NCI-H146 treated with DMSO at 0.1 percent for 48 hours (cell line): ENCODE results near the gene ERAP2.
"Not testable (repeated sequence)": the region's sequence is repeated elsewhere in the genome, so short reads cannot be mapped to it uniquely, and the experiment has no call there.

Experiments
- DNase-seq: peaks from one replicate; lab custom pipeline; 2025; ENCODE audit not compliant: unreplicated experiment; lab: John Stamatoyannopoulos, UW

Gene ERAP2

DNA sequence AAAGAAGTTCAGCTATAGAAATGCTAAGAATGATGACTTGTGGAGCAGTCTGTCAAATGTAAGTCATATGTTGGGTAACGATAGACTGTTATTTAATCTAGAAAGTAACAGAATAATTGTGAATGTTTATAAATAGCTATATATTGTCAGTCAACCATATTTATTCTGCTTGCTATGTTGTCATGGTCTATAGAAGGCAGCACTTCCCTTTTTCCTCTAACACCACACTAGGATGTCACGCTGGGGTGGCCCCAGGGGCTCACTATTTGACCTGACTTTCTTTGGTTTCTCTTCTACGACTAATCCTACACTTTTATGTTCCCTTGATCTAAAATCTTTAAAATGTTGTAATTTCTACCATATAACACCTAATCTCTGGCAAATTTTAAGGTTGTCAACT, 20.5 kb downstream of the ERAP2 start:
- no peak for DNase-seq

DNA sequence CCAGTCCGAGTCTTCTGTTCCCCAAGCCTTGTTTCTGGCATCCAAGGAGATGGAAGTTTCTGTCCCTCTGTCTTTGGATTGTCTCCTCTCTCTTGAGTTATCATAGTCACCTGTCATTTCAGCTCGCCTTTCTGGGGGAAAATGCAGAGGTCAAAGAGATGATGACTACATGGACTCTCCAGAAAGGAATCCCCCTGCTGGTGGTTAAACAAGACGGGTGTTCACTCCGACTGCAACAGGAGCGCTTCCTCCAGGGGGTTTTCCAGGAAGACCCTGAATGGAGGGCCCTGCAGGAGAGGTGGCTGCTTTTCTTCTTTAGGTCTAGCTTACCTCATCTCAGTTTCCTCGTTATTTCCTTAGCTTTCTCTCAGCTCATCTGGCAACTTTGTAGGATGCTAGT, 25.1 kb downstream of the ERAP2 start:
- no peak for DNase-seq

DNA sequence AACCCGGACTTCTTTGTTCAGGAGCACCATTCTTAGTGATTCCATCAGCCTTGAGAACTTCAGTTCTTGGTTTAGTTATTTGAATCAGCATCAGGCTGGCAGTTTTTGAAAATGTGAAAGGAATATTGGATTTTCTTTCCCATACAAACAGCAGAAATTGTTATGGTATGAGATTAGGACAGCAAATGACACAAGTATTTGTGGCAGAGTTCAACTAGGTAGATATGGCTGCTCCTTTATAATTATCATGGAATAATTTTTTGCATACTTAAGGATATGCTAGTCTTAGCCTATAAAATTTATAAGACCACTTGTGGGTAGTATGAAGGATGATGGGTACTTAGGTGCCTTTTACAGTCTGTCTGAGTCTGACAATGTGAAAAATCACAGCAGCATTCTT, 25.5 kb downstream of the ERAP2 start:
- no peak for DNase-seq

DNA sequence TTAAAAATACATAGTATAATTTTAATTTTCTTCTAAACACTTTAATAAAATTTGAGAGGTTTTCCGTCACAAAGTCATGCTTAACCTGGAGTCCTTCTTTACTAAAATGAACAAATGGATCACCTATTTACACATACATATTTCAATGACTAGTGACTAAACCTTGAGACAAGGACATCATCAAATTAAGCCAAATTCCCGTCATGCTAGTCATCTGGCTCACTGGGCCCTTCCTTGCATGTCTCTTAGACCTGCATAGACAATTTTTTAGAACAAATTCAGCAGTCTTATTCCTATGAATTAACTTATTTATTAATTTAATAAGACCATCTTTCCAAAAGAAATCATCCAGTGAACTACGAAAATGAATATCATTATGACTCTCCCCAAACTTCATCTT, 26.6 kb downstream of the ERAP2 start:
- no peak for DNase-seq

DNA sequence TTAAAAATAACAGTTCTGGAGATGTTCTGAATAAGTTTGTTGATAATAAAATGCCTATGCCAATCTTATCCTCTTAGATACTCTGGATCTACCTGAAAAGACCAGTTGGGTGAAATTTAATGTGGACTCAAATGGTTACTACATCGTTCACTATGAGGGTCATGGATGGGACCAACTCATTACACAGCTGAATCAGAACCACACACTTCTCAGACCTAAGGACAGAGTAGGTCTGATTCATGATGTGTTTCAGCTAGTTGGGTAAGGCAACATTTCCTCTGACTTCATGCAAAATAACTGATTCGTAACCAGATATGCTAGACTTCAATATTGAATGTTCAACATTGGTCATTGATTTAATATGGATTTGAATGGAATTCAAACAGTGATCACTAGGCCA, 27.0 kb downstream of the ERAP2 start:
- no peak for DNase-seq

DNA sequence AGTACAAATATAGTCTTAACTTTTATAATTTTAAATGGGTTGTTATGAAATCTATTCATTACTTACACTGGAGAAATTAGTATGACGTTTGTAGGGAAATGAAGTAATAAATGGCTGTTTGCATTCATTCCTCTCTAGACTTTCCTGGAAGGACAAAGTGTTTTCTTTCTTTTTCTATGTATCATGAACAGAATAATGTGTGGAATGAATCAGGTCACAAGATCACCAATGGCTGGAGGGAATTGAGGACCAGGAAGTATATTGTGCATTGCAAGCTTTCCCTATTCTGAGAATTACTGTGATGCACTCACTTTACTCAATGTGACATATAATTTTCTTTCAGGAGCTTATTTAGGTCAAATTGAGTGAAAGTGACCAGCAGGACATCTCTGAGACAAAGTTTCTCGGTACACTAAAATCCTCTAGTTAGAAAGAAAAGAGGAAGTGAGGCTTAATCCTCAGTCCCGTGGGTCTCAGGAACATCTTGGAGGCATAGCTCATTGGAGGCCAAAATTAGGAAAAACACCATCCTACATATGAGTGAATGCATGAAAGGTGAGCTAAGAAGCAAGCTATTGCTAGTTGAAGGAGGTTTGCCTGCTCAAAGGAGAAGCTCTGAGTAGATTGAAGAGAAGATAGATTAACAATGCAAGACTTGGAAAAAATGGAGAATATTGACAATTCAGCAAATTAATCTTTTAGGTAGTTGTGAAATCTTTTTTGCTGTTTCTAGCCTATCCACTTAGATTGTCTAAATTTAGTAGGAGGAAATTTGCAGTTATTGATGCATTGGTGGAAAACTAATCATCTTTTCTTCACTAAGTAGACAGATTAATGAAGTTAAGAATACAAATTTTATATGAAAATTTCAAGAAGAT, 28.0 kb downstream of the ERAP2 start:
- DNase-seq = no peak

DNA sequence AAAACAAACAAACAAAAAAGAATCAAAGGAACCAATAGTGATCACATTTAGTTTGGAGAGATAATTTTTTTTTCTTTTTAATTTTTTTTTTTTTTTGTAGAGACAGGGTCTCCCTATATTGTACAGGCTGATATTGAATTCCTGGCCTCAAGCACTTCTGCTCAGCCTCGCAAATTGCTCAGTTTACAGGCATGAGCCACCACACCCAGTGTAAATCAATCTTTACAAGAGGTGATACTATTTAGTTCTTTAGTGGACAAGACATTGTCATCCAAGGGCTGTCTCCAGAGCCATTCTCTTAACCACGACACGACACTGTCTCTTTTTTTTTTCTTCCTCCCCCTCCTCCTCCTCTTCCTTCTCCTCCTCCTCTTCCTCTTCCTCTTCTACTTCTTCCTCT, 29.6 kb downstream of the ERAP2 start:
- DNase-seq = no peak

DNA sequence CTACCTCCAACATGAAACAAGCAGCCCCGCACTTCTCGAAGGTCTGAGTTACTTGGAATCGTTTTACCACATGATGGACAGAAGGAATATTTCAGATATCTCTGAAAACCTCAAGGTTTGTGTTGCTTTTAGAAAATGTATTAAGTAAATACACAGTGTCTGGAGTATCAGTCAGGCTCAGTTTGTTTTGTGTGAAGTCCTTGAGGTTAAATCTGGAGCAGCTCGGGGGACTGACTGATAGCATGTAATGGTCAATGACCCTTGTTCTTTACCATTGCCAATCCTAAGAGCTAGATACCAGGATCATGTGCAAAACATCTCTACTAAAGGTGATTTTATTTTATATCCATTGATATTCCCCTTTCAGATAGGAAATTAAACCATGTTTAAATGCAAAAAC, 32.7 kb downstream of the ERAP2 start:
- no peak for DNase-seq

DNA sequence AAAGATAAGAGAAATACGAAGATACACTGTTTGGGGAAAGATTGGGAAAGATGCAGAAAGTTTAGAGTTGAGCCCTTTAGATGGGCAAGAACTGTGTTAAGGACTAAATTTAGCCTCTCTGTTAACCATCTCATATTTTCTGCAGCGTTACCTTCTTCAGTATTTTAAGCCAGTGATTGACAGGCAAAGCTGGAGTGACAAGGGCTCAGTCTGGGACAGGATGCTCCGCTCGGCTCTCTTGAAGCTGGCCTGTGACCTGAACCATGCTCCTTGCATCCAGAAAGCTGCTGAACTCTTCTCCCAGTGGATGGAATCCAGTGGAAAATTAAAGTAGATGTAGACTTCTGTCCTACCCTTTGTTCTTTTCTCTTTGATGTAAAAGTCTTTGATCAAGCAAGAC, 33.1 kb downstream of the ERAP2 start:
- DNase-seq = no peak

DNA sequence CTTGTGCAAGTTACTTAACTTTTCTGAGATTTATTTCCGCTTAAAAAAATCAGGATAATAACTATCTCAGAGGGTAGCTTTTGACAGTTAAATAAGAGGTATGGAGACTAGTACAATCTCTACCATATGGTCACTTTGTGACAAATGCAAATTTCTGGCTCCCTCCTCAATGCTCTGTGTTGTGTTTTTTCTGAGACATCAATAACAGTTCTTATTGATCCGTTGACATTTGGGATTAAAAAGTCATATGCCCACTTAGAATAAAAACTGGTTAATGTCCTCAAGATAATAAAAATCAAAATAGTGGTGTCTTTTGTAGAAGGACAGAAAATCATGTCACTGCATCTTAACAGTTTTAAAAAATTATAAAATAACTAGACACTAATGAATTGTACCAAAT, 34.8 kb downstream of the ERAP2 start:
- DNase-seq = no peak

DNA sequence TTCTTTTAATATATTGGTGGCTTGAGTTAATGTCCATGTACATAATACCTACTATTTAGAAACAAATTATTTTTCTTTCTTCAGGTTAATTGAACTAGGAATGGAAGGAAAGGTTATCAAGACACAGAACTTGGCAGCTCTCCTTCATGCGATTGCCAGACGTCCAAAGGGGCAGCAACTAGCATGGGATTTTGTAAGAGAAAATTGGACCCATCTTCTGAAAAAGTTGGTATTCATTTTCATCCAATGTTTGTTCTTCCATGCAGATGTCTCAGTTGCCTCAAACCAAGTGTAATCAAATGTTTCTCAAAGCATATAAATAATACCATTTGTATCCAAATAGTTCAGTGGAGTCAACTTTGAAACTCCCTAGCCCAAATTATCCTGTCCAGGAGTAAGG, 36.9 kb downstream of the ERAP2 start:
- DNase-seq = no peak

DNA sequence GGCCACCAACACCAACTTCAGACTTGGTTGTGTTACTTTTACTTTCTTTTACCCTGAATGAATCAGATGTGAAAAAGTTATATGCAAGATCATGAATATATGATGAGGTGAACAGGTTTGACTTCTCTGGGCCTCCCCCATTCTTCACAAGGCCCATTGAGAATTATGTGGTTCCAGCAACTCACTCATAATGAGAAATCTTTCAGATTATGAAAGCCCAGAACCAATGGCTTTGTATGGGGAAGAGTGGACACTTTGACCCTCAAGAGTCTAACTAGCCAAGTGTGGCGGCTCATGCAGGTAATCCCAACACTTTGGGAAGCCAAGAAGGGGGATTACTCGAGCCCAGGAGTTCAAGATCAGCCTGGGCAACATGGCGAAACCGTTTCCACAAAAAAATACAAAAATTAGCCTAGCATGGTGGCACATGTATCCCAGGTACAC, 43.5 kb downstream of the ERAP2 start:
- DNase-seq = no peak

DNA sequence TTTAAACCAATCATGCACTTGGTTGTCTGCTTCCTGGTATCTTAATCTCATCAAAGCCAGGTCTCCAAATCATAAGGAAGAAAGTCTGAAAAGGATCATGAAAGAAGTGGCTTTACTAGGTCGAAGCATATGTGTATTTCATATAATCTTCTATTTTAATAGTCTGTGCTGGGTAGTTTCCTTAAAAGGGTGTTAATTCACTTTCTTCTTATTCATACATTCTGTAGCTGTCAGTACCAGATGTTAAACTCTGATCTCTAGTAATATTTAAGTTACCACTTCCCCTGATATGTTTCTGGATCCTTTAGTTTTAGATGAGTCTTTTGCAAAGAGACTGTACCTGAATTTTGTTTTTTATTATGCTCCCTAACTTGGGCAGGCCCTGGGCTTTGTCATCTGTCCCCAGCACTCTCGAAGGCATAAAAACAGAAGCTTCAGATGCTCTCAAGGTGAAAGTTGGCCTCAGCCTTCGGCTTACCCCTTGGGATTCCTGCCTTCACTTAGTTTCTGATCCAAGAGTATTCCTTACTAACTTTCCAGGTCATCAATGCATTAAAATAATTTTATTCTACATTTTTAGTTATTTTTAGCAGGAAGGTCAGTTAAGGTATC, 44.5 kb downstream of the ERAP2 start:
- no peak for DNase-seq

DNA sequence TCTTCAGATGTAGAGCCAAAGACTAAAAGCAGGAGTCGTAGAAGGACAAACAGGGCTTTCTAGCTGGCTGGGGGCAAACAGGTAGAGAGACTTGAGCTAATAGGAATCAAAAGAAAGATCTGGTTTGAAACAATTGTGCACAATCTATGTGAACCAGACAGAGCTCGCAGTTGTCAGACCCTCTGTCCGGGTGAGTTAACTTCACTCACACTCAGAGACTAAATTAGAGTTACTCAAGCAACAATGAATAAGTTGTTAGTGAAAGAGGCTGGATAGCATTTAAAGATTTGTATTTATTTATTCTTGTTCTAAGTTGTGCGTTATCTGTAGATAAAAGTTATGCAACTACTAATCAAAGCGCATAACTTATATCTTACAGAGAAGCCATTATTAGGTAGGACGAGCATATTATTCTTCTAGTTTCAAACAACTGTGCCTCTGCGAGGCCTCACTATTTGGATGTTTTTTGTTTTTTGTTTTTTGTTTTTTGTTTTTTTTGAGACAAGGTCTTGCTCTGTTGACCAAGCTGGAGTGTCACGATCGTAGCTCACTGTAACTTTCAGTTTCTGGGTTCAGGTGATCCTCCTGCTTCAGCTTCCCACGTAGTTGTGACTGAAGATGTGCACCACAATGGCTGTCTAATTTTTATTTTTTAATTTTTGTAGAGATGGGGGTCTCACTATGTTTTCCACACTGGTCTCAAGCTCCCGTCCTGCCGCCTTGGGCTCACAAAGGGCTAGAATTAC, 46.4 kb downstream of the ERAP2 start:
- DNase-seq = no peak

DNA sequence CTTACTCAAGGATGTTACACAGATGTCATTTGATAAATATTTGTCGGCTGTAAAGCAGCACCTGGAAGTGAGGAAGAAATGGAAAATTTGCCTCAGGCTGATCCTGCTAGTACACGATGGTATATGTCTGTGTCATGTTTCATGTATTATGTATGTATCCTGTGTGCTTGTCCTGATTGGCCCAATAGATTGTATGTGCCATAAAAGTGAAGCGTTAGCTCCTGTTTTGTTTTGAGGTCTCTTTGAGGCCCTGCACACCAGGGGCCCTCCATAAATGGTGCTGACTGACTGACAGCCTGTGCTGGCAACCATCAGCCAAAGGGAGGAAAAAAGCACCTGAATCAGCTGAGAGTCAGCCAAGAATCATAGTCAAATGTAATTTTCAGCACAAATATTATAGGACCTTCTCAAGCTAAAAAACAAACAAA, 47.7 kb downstream of the ERAP2 start:
- DNase-seq = no peak

DNA sequence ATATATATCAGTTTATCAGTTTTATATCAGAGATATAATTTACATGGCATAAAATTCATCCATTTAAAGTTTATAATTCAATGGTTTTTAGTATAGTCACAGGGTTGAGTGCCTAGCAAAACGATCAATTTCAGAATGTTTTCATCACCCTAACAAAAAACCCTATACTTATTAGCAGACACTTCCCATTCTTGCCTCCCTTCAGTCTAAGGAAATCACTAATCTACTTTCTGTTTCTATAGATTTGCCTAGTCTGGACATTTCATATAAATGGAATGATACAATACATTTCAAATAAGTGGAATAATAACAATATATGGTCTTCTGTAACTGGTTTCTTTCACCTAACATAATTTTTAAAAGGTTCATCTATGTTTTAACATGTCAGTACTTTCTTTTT, 50.0 kb downstream of the ERAP2 start:
- no peak for DNase-seq

DNA sequence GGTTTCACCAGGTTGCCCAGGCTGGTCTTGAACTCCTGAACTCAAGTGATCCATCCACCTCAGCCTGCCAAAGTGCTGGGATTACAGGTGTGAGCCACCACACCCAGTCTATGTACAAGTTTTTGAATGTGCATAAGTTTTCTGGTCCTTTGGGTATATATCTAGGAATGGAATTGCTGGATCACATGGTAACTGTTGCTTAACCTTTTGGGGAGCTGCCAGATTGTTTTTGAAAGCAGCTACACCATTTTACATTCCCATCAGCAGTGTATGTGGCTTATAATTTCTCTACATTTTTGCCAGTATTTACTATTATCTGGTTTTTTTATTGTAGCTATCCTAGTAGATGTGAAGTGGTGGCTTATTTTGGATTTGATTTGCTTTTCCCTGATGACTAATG, 50.7 kb downstream of the ERAP2 start:
- DNase-seq = no peak

DNA sequence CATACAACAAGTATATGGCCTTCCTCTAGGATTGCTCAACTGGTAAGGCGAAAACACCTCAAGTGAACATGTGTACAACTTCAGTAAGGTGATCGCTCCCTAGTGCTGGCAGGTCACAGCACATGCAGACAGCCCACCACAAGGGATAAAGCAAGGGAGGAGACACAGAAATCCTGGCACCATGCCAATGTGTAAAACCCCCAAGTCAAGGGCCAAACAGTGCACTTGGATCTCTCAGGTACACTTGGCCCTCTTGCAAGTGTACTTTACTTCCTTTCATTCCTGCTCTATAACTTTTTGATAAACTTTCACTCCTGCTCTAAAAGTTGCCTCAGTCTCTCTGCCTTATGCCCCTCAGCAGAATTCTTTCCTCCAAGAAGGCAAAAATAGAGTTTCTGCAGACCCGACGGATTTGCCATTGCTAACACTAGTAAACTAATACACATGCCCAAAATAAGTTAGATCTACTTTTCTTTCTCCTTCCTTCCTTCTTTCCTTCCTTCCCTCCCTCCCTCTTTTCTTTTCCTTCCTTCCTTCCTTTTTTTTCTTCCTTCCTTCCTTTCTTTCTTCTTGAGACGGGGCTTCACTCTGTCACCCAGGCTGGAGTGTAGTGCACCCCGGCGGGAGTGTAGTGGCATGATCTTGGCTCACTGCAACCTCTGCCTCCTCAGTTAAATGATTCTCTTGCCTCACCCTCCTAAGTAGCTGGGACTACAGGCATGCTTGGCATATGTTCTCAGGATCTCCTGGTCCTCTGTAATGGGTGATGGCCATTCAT, 52.8 kb downstream of the ERAP2 start:
- no peak for DNase-seq

DNA sequence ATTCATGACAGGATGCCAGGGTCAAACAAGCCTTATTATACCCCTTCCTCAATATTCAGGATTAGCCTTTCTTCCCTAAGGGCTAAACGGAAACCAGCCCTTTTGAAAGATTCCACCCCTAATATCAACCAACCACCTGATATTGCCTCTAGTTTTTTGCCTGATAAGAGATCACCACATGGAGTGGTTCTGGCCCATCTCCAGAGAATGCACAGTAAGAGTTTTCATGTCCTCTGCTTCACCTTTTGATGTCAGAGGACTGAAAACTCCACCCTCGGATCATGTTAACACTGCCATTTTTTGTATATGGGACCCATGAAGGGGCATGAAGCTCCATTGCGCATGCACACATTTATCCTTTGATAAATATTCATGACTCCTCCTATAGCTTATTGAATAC, 53.8 kb downstream of the ERAP2 start:
- DNase-seq = no peak

DNA sequence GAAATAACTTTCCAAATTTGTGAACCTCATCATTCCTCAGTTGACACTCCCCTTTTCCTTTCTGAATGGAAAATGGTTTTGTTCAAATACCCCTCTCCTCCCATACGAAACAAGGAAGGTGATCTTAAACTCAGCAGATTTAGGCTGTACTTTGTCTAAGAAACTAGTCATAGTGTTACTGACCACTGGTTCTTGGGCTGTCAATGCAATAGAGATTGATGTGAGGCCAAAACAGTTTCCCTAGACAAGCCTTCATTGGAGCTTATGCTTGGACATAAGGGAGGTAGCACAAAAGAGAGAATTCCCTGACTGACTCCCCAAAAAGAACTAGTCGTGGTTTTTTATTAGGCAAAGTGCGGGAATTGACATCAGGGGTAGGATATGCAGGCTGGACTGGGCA, 54.3 kb downstream of the ERAP2 start:
- no peak for DNase-seq

DNA sequence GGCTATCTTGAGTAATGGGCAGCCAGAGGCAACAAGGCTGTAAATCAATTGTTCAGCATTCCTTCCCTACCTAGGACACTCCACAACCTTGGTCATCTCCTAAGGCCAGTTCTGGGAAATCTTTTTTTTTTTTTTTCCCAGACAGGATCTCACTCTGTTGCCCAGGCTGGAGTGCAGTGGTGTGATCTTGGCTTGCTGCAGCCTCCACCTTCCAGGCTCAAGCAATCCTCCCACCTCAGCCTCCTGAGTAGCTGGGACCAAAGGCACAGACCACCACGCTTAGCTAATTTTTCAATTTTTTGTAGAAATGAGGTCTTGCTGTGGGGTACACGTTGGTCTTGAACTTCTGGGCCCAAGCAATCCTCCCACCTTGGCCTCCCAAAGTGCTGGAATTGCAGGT, 54.7 kb downstream of the ERAP2 start:
- DNase-seq = not testable (repeated sequence)
